Keratinocyte (primary cell): ENCODE data around the gene TRAFD1. TPM values are rescaled to one million over a fixed set of nuclear protein-coding genes. Genes with fewer than 3 reads are reported as not detected.

Source experiments
- DNase-seq: peaks from one replicate; pipeline ENCODE4 v3.0.0-alpha.2; 2011; ENCODE audit warnings: low read depth, missing footprints, low spot score
- FAIRE-seq: peaks from 2 replicates; lab custom pipeline; 2011; peaks lifted over from hg19 to GRCh38; lab: Jason Lieb, UNC
- H2AFZ ChIP-seq: 2 replicates; pipeline ENCODE4 v1.6.0; 2012; ENCODE audit warnings: low read length, control low read depth, inconsistent platforms; ENCODE audit not compliant: control insufficient read depth
- H3K27ac ChIP-seq: 2 replicates; pipeline ENCODE4 v1.5.1; 2011; ENCODE audit warnings: low read length; ENCODE audit not compliant: control insufficient read depth, insufficient read depth
- H3K27me3 ChIP-seq: 3 replicates; pipeline ENCODE4 v1.6.0; 2011; ENCODE audit warnings: low read length; ENCODE audit not compliant: control insufficient read depth, insufficient read depth; ENCODE audit errors: extremely low read depth
- H3K36me3 ChIP-seq, 2 experiments: 2 replicates in 1 of 2; 3 replicates in 1 of 2; pipeline ENCODE4 v1.5.1; 2011; ENCODE audit warnings: low read length in 2 of 2, mild to moderate bottlenecking in 1 of 2; ENCODE audit not compliant: control insufficient read depth in 2 of 2, insufficient read depth in 2 of 2; ENCODE audit errors: extremely low read depth in 1 of 2
- H3K4me1 ChIP-seq: 3 replicates; pipeline ENCODE4 v1.5.1; 2011; ENCODE audit warnings: low read length; ENCODE audit not compliant: control insufficient read depth, insufficient read depth; ENCODE audit errors: extremely low read depth
- H3K4me2 ChIP-seq: 3 replicates; pipeline ENCODE4 v1.6.0; 2011; ENCODE audit warnings: low read depth, low read length; ENCODE audit not compliant: control insufficient read depth, insufficient read depth; ENCODE audit errors: extremely low read depth
- H3K4me3 ChIP-seq, 3 experiments: fragments of 200-600 bp in 1 of 3; sonication (generic) in 1 of 3; 2 replicates in 2 of 3; 3 replicates in 1 of 3; pipeline ENCODE4 v1.5.1; 2011 to 2016; ENCODE audit warnings: low read length in 3 of 3, mild to moderate bottlenecking in 3 of 3, control low read depth in 2 of 3, inconsistent platforms in 1 of 3, low read depth in 1 of 3, mixed read lengths in 1 of 3, mixed run types in 1 of 3, moderate library complexity in 1 of 3; ENCODE audit not compliant: control insufficient read depth in 2 of 3, insufficient read depth in 2 of 3; ENCODE audit errors: extremely low read depth in 1 of 3
- H3K79me2 ChIP-seq: 2 replicates; pipeline ENCODE4 v1.6.0; 2012; ENCODE audit warnings: low read length; ENCODE audit not compliant: control insufficient read depth, insufficient read depth
- H3K9ac ChIP-seq: 3 replicates; pipeline ENCODE4 v1.6.0; 2011; ENCODE audit warnings: low read length; ENCODE audit not compliant: control insufficient read depth, insufficient read depth; ENCODE audit errors: extremely low read depth
- H3K9me1 ChIP-seq: 3 replicates; pipeline ENCODE4 v1.6.0; 2011; ENCODE audit warnings: low read length; ENCODE audit not compliant: control insufficient read depth, insufficient read depth; ENCODE audit errors: extremely low read depth
- H3K9me3 ChIP-seq: 2 replicates; pipeline ENCODE4 v1.5.1; 2012; ENCODE audit warnings: low read depth, low read length; ENCODE audit not compliant: control insufficient read depth
- H4K20me1 ChIP-seq: 3 replicates; pipeline ENCODE4 v1.6.0; 2011; ENCODE audit warnings: low read length; ENCODE audit not compliant: control insufficient read depth, insufficient read depth; ENCODE audit errors: extremely low read depth
- EZH2 ChIP-seq: IDR thresholded peaks from one replicate; pipeline ENCODE4 v1.6.1; 2012; ENCODE audit warnings: inconsistent platforms, mild to moderate bottlenecking, low read length, moderate library complexity
- dilution Hi-C: fragments of 300-500 bp; cut with MboI; formaldehyde crosslinking; loops from one replicate; pipeline ENCODE4 v1.7.0; 2020; ENCODE audit warnings: low sequenced_read_pairs; ENCODE audit not compliant: extremely low pct_ligation_motif_present
- polyA plus RNA-seq, 5 experiments: library from polyadenylated mRNA; depleted of rRNA in 3 of 5; stranded (reverse) in 3 of 5; stranded (forward) in 1 of 5; unstranded in 1 of 5; fragments of >200 nt; gene quantifications; 1 replicate in 1 of 5; 2 replicates in 3 of 5; 3 replicates in 1 of 5; pipeline versions ENCODE4 v1.2.1 to v1.2.3, GENCODE V29; 2011 to 2012; ENCODE audit warnings: missing spikeins in 2 of 5, low read depth in 1 of 5, low replicate concordance in 1 of 5
- TF ChIP-seq, protein P1 (sequence below), 3 experiments: IDR thresholded peaks in 1 of 3; conservative IDR thresholded peaks in 1 of 3; optimal IDR thresholded peaks in 1 of 3; 2 replicates in 2 of 3; 3 replicates in 1 of 3; pipeline versions ENCODE3 to v1.5.1; 2011; ENCODE audit warnings: low read length in 3 of 3, mild to moderate bottlenecking in 3 of 3, moderate library complexity in 2 of 3, control low read depth in 1 of 3, inconsistent platforms in 1 of 3; ENCODE audit not compliant: insufficient read depth in 2 of 3; ENCODE audit errors: extremely low read depth in 1 of 3

Gene TRAFD1
- polyA plus RNA-seq, 1 donor (not counting 4 experiments of a cell fraction or from before 2014, with no cell fraction given) = 25.6 TPM

DNA sequence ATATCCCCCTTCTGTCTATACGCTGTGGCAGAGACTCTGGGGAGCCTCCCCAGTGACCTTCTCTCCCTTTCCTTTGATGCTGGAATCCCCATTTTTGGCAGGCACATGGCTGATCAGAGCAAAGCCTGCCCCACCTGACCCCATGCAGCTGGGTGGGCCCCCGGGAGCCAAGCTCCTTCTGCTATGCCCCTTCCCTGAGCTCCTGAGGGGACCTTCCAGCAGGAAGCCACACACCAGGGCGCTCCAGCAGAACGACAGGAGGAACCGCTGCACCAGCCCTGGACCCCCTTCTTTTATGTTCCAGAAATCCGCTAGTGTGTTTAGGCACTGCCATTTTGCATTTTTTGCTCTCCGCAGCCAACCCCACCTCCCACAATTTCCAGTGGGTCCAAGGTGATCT, 44.6 kb downstream of the TRAFD1 start:
- Histone ChIP-seq H3K4me3 (no peak overlapping the region), H3K79me2 (no peaks in the 10 kb centered on the region)

DNA sequence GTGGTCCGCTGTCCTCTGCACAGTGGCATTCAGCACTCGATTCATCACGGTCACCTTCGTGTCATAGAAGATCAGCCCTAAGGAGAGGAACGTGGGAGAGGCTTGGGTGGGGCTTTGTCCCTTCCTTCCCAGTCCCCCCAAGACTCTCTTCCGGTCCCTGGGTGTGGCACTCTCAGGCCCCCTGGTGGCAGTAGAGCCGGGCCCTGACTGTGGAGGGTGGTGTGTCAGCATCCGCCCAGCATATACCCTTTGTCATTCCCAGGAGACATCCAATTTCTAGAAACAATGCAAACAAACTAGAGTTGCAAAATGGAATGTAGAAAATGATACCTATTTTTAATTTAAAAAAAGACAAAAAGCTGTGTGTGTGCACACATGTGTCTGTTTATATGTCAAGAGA, 45.0 kb downstream of the TRAFD1 start:
- Histone ChIP-seq H3K9me3 (no peaks in the 10 kb centered on the region), H3K4me1 (no peaks in the 10 kb centered on the region), H3K27ac (no peak overlapping the region), H3K4me3 (no peak overlapping the region), H3K79me2 (no peaks in the 10 kb centered on the region), H2AFZ (no peak overlapping the region), H3K9ac (no peak overlapping the region), H3K4me2 (no peak overlapping the region), H3K9me1 (no peaks in the 10 kb centered on the region), H3K27me3 (no peaks in the 10 kb centered on the region), H3K36me3 (peaks cover 5 to 13% of the 10 kb centered on the region in 2 experiments), H4K20me1 (no peaks in the 10 kb centered on the region)
- no peak for FAIRE-seq
- dilution Hi-C loops = no loop called here
- no peak for TF ChIP-seq EZH2
- TF ChIP-seq, protein P1, sequence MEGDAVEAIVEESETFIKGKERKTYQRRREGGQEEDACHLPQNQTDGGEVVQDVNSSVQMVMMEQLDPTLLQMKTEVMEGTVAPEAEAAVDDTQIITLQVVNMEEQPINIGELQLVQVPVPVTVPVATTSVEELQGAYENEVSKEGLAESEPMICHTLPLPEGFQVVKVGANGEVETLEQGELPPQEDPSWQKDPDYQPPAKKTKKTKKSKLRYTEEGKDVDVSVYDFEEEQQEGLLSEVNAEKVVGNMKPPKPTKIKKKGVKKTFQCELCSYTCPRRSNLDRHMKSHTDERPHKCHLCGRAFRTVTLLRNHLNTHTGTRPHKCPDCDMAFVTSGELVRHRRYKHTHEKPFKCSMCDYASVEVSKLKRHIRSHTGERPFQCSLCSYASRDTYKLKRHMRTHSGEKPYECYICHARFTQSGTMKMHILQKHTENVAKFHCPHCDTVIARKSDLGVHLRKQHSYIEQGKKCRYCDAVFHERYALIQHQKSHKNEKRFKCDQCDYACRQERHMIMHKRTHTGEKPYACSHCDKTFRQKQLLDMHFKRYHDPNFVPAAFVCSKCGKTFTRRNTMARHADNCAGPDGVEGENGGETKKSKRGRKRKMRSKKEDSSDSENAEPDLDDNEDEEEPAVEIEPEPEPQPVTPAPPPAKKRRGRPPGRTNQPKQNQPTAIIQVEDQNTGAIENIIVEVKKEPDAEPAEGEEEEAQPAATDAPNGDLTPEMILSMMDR (optimal IDR thresholded peaks at IDR 0.05 in 1 of 3, IDR thresholded peaks at IDR 0.05 in 1 of 3, conservative IDR thresholded peaks at IDR 0.05 in 1 of 3; ENCODE audit: extremely low read depth in 1 of 3, insufficient read depth in 2 of 3, low read length in 3 of 3) = peak; percentile 23 to 59 (median 43)
- no peak for DNase-seq

More for the DNA sequence above, 44.6 kb downstream of the TRAFD1 start:
- dilution Hi-C loops = no loop called here
- Histone ChIP-seq H3K4me2 (no peak overlapping the region), H3K4me1 (no peaks in the 10 kb centered on the region), H3K27me3 (no peaks in the 10 kb centered on the region), H3K27ac (no peak overlapping the region), H4K20me1 (no peaks in the 10 kb centered on the region), H3K9me1 (no peaks in the 10 kb centered on the region), H3K9ac (no peak overlapping the region), H3K9me3 (no peaks in the 10 kb centered on the region), H3K36me3 (peaks cover 5 to 9% of the 10 kb centered on the region in 2 experiments), H2AFZ (no peak overlapping the region)
- DNase-seq (no peak), FAIRE-seq (no peak)
- no peak for TF ChIP-seq EZH2
- TF ChIP-seq, protein P1 (optimal IDR thresholded peaks at IDR 0.05 in 1 of 3, IDR thresholded peaks at IDR 0.05 in 1 of 3, conservative IDR thresholded peaks at IDR 0.05 in 1 of 3; ENCODE audit: extremely low read depth in 1 of 3, insufficient read depth in 2 of 3, low read length in 3 of 3) = no peak
